ENCODE data around the gene MMEL1.

MMEL1 gene

DNA sequence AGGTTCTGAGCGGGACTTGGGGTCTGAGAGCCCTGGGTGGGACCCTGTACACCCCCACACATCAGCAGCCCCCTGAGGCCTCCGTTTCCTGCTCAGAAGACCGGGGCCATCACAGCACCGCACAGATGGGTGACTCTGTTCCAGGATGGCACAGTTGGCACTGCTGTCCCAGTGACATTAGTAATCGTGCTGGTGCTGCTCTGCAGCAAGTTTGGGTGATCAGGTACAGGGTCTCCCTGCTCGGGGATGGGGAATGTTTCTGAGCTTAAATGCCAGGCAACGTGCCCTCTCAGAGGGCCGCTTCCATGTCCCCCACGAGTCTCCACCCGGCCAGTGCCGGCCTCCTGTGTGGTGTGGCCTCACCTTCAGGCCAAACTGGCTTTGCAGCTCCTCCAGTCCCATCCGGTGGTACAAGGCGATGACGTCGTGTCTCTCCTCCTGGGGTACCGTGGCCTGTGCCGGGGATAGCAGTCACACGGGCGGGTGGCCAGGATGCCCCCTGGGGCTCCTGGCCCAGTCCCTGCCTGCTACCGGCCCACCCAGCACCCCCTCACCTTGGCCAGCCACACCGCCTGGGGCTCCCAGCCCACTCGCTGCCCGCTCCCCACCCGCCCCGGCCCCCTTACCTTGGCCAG, 29.2 kb downstream of the MMEL1 start:
- no peak for TF ChIP-seq CTCF (conservative IDR thresholded peaks at IDR 0.05; ENCODE audit: low read depth, low read length)

GRCh38 chr1:2602866-2603520, 29.8 kb downstream of the MMEL1 start:
- no peak for TF ChIP-seq CTCF (conservative IDR thresholded peaks at IDR 0.05; ENCODE audit: low read depth, low read length)
- H3K4me1 ChIP-seq (ENCODE audit: low read depth, poor library complexity, severe bottlenecking): no peaks in the 10 kb centered on the region
- H3K36me3 ChIP-seq (ENCODE audit: insufficient read depth): no peaks in the 10 kb centered on the region
- H3K4me3 ChIP-seq (IDR thresholded peaks at IDR 0.05; ENCODE audit: insufficient read depth, low read depth, low read length): no peak overlapping the region
- no peaks in the 10 kb centered on the region for H4K20me1 ChIP-seq (ENCODE audit: insufficient read depth)
- H3K27ac ChIP-seq: no peak overlapping the region
- H3K79me2 ChIP-seq (ENCODE audit: insufficient read depth, low read depth): no peaks in the 10 kb centered on the region
- H3K27me3 ChIP-seq (ENCODE audit: insufficient read depth, low read depth): peaks cover 81% of the 10 kb centered on the region
- H3K9ac ChIP-seq: no peak overlapping the region
- no peak overlapping the region for H3K4me2 ChIP-seq
- no peak overlapping the region for H2AFZ ChIP-seq (ENCODE audit: low read depth)

More for the DNA sequence above, 29.2 kb downstream of the MMEL1 start:
- no peak overlapping the region for H3K27ac ChIP-seq
- no peak overlapping the region for H2AFZ ChIP-seq (ENCODE audit: low read depth)
- H4K20me1 ChIP-seq (ENCODE audit: insufficient read depth): no peaks in the 10 kb centered on the region
- no peak overlapping the region for H3K9ac ChIP-seq
- no peaks in the 10 kb centered on the region for H3K4me1 ChIP-seq (ENCODE audit: low read depth, poor library complexity, severe bottlenecking)
- no peaks in the 10 kb centered on the region for H3K36me3 ChIP-seq (ENCODE audit: insufficient read depth)
- no peaks in the 10 kb centered on the region for H3K79me2 ChIP-seq (ENCODE audit: insufficient read depth, low read depth)
- no peak overlapping the region for H3K4me2 ChIP-seq
- H3K4me3 ChIP-seq (IDR thresholded peaks at IDR 0.05; ENCODE audit: insufficient read depth, low read depth, low read length): no peak overlapping the region
- peaks cover 79% of the 10 kb centered on the region for H3K27me3 ChIP-seq (ENCODE audit: insufficient read depth, low read depth)

DNA sequence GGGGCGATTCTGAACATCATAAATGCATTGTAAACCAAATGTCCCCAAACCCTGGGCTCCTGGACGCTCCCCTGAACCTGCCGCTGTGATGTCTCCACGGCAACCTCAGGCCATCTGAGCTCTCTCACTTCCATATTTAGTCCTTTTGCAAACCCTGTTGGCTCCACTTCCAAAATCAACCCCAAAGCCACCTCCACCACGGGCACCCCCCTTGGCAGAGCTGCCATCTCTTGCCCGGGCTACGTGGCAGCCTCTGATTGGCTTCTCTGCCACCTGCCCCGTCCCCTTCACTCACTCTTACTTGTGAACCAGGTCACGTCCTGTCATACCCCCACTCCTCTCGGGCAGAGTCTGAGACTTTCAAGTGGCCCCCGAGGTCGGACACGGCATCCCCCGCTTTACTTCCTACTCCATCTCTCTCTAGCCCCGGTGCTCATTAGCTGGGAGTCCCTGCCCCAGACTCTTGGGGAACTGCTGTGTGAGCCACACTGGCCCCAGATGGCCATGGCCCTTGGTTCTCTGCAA, 30.4 kb downstream of the MMEL1 start:
- no peak overlapping the region for H3K9ac ChIP-seq
- TF ChIP-seq CTCF (conservative IDR thresholded peaks at IDR 0.05; ENCODE audit: low read depth, low read length): no peak
- H3K27ac ChIP-seq: no peak overlapping the region
- no peak overlapping the region for H2AFZ ChIP-seq (ENCODE audit: low read depth)
- H4K20me1 ChIP-seq (ENCODE audit: insufficient read depth): no peaks in the 10 kb centered on the region
- peaks cover 87% of the 10 kb centered on the region for H3K27me3 ChIP-seq (ENCODE audit: insufficient read depth, low read depth)
- no peak overlapping the region for H3K4me3 ChIP-seq (IDR thresholded peaks at IDR 0.05; ENCODE audit: insufficient read depth, low read depth, low read length)
- H3K4me2 ChIP-seq: no peak overlapping the region
- no peaks in the 10 kb centered on the region for H3K79me2 ChIP-seq (ENCODE audit: insufficient read depth, low read depth)
- no peaks in the 10 kb centered on the region for H3K36me3 ChIP-seq (ENCODE audit: insufficient read depth)
- H3K4me1 ChIP-seq (ENCODE audit: low read depth, poor library complexity, severe bottlenecking): no peaks in the 10 kb centered on the region

- Histone ChIP-seq H2AFZ (ENCODE audit: low read depth) (no peak overlapping the region), H3K36me3 (ENCODE audit: insufficient read depth) (no peaks in the 10 kb centered on the region), H4K20me1 (ENCODE audit: insufficient read depth) (no peaks in the 10 kb centered on the region), H3K4me1 (ENCODE audit: low read depth, poor library complexity, severe bottlenecking) (no peaks in the 10 kb centered on the region), H3K27me3 (ENCODE audit: insufficient read depth, low read depth) (peaks cover 89% of the 10 kb centered on the region), H3K79me2 (ENCODE audit: insufficient read depth, low read depth) (no peaks in the 10 kb centered on the region), H3K9ac (no peak overlapping the region), H3K4me3 (IDR thresholded peaks at IDR 0.05; ENCODE audit: insufficient read depth, low read depth, low read length) (no peak overlapping the region), H3K27ac (no peak overlapping the region), H3K4me2 (no peak overlapping the region)
- TF ChIP-seq CTCF (conservative IDR thresholded peaks at IDR 0.05; ENCODE audit: low read depth, low read length): no peak
These were observed 31.0 kb downstream of the MMEL1 start for GRCh38 chr1:2601721-2602303.
